ENCODE measurements around the gene VIL1. TPM values are rescaled to one million over a fixed set of nuclear protein-coding genes. Genes with fewer than 3 reads are reported as not detected.

VIL1 gene
- total and polyA plus RNA-seq, 2 of the 13 experiments (the other 11 are each of a cell fraction or from before 2014, with no cell fraction given), result 287 to 301 TPM

GRCh38 chr2:218395826-218396687 lies 22.9 kb upstream of the VIL1 start (continued):
- peak; percentile 19 to 78; a peak in 3 of 4 replicates for TF ChIP-seq EP300 (IDR thresholded peaks at IDR 0.05; ENCODE audit: low read depth in 2 of 2, low read length in 2 of 2)
- TF ChIP-seq EP300 (CRISPR knock-in tag; IDR thresholded peaks at IDR 0.05; ENCODE audit: borderline replicate concordance), result peak; percentile 72; the same call in 1 of the 2 replicates
- no peak for TF ChIP-seq ATF7 (IDR thresholded peaks at IDR 0.05)
- TF ChIP-seq ATF7 (CRISPR knock-in tag; IDR thresholded peaks at IDR 0.05), result peak; percentile 68
- TF ChIP-seq MXD4 (CRISPR knock-in tag; IDR thresholded peaks at IDR 0.05), result peak; percentile 70
- TF ChIP-seq ZNF577 (CRISPR knock-in tag; IDR thresholded peaks at IDR 0.05; ENCODE audit: borderline replicate concordance, low read depth), result 0 out of 2 replicates have a peak, but pooled peaks have one; percentile 94
- peak; percentile 91 for TF ChIP-seq MYC (CRISPR knock-in tag; IDR thresholded peaks at IDR 0.05; ENCODE audit: borderline replicate concordance)
- peak; percentile 66; the same call in 1 of the 2 replicates for TF ChIP-seq ZNF616 (CRISPR knock-in tag; IDR thresholded peaks at IDR 0.05; ENCODE audit: low read depth)
- TF ChIP-seq ZNF777 (CRISPR knock-in tag; IDR thresholded peaks at IDR 0.05), result peak; percentile 68
- TF ChIP-seq ZMAT3 (CRISPR knock-in tag; conservative IDR thresholded peaks at IDR 0.05), result peak; percentile 88
- peak; percentile 38; the same call in 1 of the 2 replicates for TF ChIP-seq ETS1 (CRISPR knock-in tag; IDR thresholded peaks at IDR 0.05)
- peak; percentile 87 for TF ChIP-seq KMT2B (CRISPR knock-in tag; IDR thresholded peaks at IDR 0.05)
- TF ChIP-seq HMG20B (CRISPR knock-in tag; conservative IDR thresholded peaks at IDR 0.05), result peak; percentile 29; the same call in 1 of the 2 replicates
- TF ChIP-seq ZNF180 (CRISPR knock-in tag; IDR thresholded peaks at IDR 0.05; ENCODE audit: borderline replicate concordance, low read depth), result peak; percentile 26; the same call in 1 of the 2 replicates
- no peak for TF ChIP-seq LCORL (IDR thresholded peaks at IDR 0.05)
- peak; percentile 97 for TF ChIP-seq LCORL (CRISPR knock-in tag; IDR thresholded peaks at IDR 0.05)
- 0 out of 2 replicates have a peak, but pooled peaks have one; percentile 44 for TF ChIP-seq TOPORS (CRISPR knock-in tag; IDR thresholded peaks at IDR 0.05)
- no peak; the same call in 1 of the 2 replicates for TF ChIP-seq ZNF75D (CRISPR knock-in tag; IDR thresholded peaks at IDR 0.05; ENCODE audit: borderline replicate concordance)
- TF ChIP-seq NFAT5 (CRISPR knock-in tag; IDR thresholded peaks at IDR 0.05), result no peak
- no peak for TF ChIP-seq ZNF207 (IDR thresholded peaks at IDR 0.05; ENCODE audit: borderline replicate concordance)
- peak; percentile 93 for TF ChIP-seq ZNF790 (CRISPR knock-in tag; IDR thresholded peaks at IDR 0.05; ENCODE audit: borderline replicate concordance)
- peak; percentile 95 to 98 for TF ChIP-seq HMGXB4 (CRISPR knock-in tag; IDR thresholded peaks at IDR 0.05; ENCODE audit: borderline replicate concordance in 1 of 2, low read depth in 1 of 2)

All from HepG2 (cell line).